Adrenal gland (tissue), 5 donors: ENCODE measurements around the gene TMEM163.

Source experiments
- POLR2A ChIP-seq, 2 donors: fragments of 450-650 bp; IDR thresholded peaks; one replicate each; pipeline ENCODE4 v1.6.1; 2017; ENCODE audit warnings: antibody characterized with exemption in 2 of 2, mild to moderate bottlenecking in 2 of 2, moderate library complexity in 1 of 2
- TF ChIP-seq, protein P1 (sequence below), 6 experiments: fragments of 450-650 bp in 4 of 6; fragments of 200-600 bp in 2 of 6; sonication (generic) in 1 of 6; IDR thresholded peaks; 1 replicate in 5 of 6; 2 replicates in 1 of 6; pipeline versions ENCODE4 v1.5.1 to v1.8.0; 2016 to 2021; ENCODE audit warnings: antibody characterized with exemption in 6 of 6, mild to moderate bottlenecking in 2 of 6, moderate library complexity in 1 of 6
- donor health status: DM: no; HTN: no; CAD: no.

DNA sequence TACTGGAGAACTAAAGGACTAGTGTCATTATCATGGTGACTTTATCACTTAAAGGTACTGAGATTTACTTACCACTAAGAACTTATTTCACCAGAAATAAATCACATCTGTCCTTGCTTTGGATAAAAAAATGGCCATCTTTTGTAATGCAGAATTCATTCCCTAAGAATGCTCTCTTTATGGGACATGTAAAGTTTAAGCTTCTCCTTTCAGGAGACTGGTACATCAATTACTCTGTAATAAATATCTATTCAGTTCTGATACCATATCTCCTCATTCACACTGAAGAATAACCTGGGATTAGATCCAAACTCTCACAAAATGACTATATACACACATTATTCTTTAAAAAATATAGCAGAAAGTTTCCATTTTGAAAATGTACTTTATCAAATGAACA is 24.4 kb downstream of the TMEM163 start:
- TF ChIP-seq, protein P1, sequence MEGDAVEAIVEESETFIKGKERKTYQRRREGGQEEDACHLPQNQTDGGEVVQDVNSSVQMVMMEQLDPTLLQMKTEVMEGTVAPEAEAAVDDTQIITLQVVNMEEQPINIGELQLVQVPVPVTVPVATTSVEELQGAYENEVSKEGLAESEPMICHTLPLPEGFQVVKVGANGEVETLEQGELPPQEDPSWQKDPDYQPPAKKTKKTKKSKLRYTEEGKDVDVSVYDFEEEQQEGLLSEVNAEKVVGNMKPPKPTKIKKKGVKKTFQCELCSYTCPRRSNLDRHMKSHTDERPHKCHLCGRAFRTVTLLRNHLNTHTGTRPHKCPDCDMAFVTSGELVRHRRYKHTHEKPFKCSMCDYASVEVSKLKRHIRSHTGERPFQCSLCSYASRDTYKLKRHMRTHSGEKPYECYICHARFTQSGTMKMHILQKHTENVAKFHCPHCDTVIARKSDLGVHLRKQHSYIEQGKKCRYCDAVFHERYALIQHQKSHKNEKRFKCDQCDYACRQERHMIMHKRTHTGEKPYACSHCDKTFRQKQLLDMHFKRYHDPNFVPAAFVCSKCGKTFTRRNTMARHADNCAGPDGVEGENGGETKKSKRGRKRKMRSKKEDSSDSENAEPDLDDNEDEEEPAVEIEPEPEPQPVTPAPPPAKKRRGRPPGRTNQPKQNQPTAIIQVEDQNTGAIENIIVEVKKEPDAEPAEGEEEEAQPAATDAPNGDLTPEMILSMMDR (IDR thresholded peaks at IDR 0.05), result no peak
- no peak for TF ChIP-seq POLR2A (IDR thresholded peaks at IDR 0.05)
